Thymus (tissue), 11 donors: ENCODE data around the gene FAM184B. TPM values are rescaled to one million over a fixed set of nuclear protein-coding genes. Genes with fewer than 3 reads are reported as not detected.
A peak's percentile ranks its signal among the peaks of the same experiment; 100 is the strongest.

Source experiments
- DNase-seq, 9 donors: peaks; one replicate each; pipeline ENCODE4 v3.0.0-alpha.2; 2013; ENCODE audit warnings: low spot score in 9 of 9, low read depth in 6 of 9, missing footprints in 1 of 9
- H3K27ac ChIP-seq, 2 donors: one replicate each; pipeline ENCODE4 v1.5.1; 2013; ENCODE audit warnings: control low read depth in 1 of 2, low read depth in 1 of 2, low read length in 1 of 2, mild to moderate bottlenecking in 1 of 2, moderate library complexity in 1 of 2
- H3K27me3 ChIP-seq, 2 donors: one replicate each; pipeline ENCODE4 v1.5.1; 2013; ENCODE audit warnings: low read length in 1 of 2; ENCODE audit not compliant: control insufficient read depth in 2 of 2, insufficient read depth in 1 of 2
- H3K36me3 ChIP-seq, 2 donors: one replicate each; pipeline ENCODE4 v1.5.1; 2013; ENCODE audit warnings: low read length in 1 of 2, mild to moderate bottlenecking in 1 of 2, moderate library complexity in 1 of 2; ENCODE audit not compliant: control insufficient read depth in 2 of 2, insufficient read depth in 2 of 2
- H3K4me1 ChIP-seq, 2 donors: one replicate each; pipeline ENCODE4 v1.5.1; 2013; ENCODE audit warnings: low read length in 2 of 2; ENCODE audit not compliant: control insufficient read depth in 2 of 2, insufficient read depth in 2 of 2
- H3K4me3 ChIP-seq, 2 donors: one replicate each; pipeline ENCODE4 v1.5.1; 2013; ENCODE audit warnings: low read length in 2 of 2, control low read depth in 1 of 2, mild to moderate bottlenecking in 1 of 2
- H3K9me3 ChIP-seq, 2 donors: one replicate each; pipeline ENCODE4 v1.5.1; 2013; ENCODE audit warnings: low read length in 1 of 2, mild to moderate bottlenecking in 1 of 2; ENCODE audit not compliant: control insufficient read depth in 2 of 2, insufficient read depth in 1 of 2
- WGBS: extraction: QIAGEN DNeasy Blood & Tissue Kit; methylation state at CpG from one replicate; pipeline ENCODE4 v1.1.7; 2013; 5-methylcytosine and 5-hydroxymethylcytosine counted together
- polyA plus RNA-seq: library from polyadenylated mRNA; stranded (reverse); fragments of 200-250 nt; gene quantifications from one replicate; pipeline ENCODE4 v1.2.3, GENCODE V29; 2013
- total RNA-seq: library from RNA; stranded (reverse); fragments of 120-200 nt; gene quantifications from one replicate; pipeline ENCODE4 v1.2.4, GENCODE V29; 2013
- donor health status: healthy.

Gene FAM184B
- total and polyA plus RNA-seq, 2 donors, result 0.05 to 0.09 TPM

GRCh38 chr4:17624821-17625220 is 156.6 kb downstream of the FAM184B start:
- H3K4me1 ChIP-seq, result no peaks in the 10 kb centered on the region
- DNase-seq, result no peak
- H3K27me3 ChIP-seq, result no peaks in the 10 kb centered on the region

GRCh38 chr4:17623451-17624001 is 157.9 kb downstream of the FAM184B start:
- H3K36me3 ChIP-seq, result peaks cover 80 to 96% of the 10 kb centered on the region in 2 donors
- no peak overlapping the region for H3K27ac ChIP-seq
- DNase-seq, result no peak
- no peaks in the 10 kb centered on the region for H3K9me3 ChIP-seq
- no peak overlapping the region for H3K4me3 ChIP-seq
- peaks cover 2 to 9% of the 10 kb centered on the region in 2 donors for H3K4me1 ChIP-seq
- 97% methylated on average over 7 of the region's 7 CpGs for WGBS
- H3K27me3 ChIP-seq, result no peaks in the 10 kb centered on the region

More at GRCh38 chr4:17624821-17625220, 156.6 kb downstream of the FAM184B start:
- peaks cover 80 to 96% of the 10 kb centered on the region in 2 donors for H3K36me3 ChIP-seq
- H3K4me3 ChIP-seq, result no peak overlapping the region
- WGBS, result 94% methylated on average over 2 of the region's 2 CpGs
- no peak overlapping the region for H3K27ac ChIP-seq
- H3K9me3 ChIP-seq, result no peaks in the 10 kb centered on the region

DNA sequence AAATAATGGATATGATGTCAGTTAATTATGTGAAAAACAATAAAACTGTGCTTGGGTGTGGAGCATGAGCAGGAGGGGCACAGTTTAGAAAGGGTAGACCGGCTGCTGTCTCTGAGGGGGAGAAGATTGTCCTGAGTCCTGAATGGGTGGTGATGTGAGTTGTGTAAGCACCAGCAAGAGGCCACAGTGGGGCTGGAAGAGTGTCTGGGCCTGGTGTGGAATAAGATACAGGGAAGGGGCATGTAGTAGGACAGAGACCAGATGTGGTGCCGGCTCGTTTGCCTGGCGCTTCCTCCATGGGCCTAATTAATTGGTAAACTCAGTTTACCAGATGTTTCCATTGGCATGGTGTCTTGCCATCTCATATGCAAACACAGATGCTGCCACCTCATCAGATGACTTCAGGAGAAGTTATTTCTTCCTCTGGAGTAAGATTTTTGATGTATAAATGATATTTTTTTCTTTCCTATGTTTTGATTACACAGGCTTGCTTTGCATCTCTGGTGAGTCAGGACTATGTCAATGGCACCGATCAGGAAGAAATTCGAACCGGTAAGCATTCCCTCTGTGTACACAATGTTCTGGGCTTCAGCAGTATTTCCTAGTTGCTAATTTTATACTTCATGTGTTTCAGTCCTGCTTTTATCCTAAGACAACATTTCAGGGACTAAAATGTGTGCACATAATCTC is 161.9 kb downstream of the FAM184B start:
- peaks cover 19 to 42% of the 10 kb centered on the region in 2 donors for H3K4me1 ChIP-seq
- H3K4me3 ChIP-seq, result no peak overlapping the region
- 95% methylated on average over 7 of the region's 7 CpGs for WGBS
- no peaks in the 10 kb centered on the region for H3K27me3 ChIP-seq
- no peaks in the 10 kb centered on the region for H3K9me3 ChIP-seq
- H3K27ac ChIP-seq, result no peak overlapping the region
- peaks cover 50 to 73% of the 10 kb centered on the region in 2 donors for H3K36me3 ChIP-seq
- no peak for DNase-seq

DNA sequence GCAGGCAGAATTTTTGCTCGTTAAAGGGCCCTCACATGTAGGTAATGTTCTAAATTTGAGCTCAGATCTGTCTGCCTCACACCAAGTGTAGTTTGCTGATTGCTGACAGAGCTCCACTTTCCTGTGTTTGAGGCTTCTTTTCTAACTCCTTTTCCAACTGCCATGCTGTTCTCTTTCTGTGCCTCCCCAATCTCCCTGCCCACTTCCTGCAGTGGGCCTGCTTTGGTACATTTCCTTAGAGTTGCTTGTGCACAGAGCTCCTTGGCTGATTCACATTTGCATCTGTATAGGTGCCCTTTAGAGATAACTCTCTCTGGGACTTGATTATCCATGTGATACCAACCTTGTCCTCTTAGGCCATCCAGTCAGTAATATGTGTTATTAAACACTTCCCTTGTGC is 162.5 kb downstream of the FAM184B start:
- no peaks in the 10 kb centered on the region for H3K9me3 ChIP-seq
- H3K27ac ChIP-seq, result peak overlapping the region; percentile 25 to 30
- H3K4me3 ChIP-seq, result no peak overlapping the region
- 19% methylated on average over 1 of the region's 1 CpG for WGBS
- H3K4me1 ChIP-seq, result peaks cover 19 to 42% of the 10 kb centered on the region in 2 donors
- no peaks in the 10 kb centered on the region for H3K27me3 ChIP-seq
- DNase-seq, result peak in 1 of 9 donors; percentile 31
- H3K36me3 ChIP-seq, result peaks cover 48 to 66% of the 10 kb centered on the region in 2 donors

DNA sequence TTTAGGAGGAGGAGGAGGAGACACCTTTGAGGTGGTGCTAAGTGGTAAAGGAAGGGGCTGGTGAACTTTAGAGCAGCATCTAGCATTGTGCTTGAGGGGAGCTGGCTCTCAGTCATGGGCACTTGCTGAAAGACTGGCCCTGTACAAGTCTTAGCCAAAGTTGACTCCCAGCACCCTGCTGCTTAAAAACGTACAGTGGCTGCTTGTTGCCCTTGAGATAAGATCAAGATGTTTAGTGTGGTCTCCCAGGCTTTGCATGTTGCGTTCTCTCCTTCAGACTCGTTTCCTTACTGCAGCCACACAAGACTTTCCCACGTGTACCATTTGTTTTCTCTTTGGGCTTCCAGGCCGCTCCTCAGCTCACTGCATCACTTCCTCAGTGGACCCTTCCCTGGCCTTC is 165.1 kb downstream of the FAM184B start:
- Histone ChIP-seq H3K4me1 (peaks cover 19 to 42% of the 10 kb centered on the region in 2 donors), H3K27me3 (no peaks in the 10 kb centered on the region), H3K9me3 (no peaks in the 10 kb centered on the region), H3K36me3 (peaks cover 25 to 40% of the 10 kb centered on the region in 2 donors), H3K4me3 (peak overlapping the region; percentile 8 to 23), H3K27ac (peak overlapping the region in 1 of 2 donors; percentile 11)
- WGBS, result 4% methylated on average over 5 of the region's 5 CpGs
- peak in 5 of 9 donors; percentile 6 to 39 (median 16) for DNase-seq

- Histone ChIP-seq H3K4me3 (peak within 1 kb of the TSS; percentile 97 to 99), H3K9me3 (no peaks in the 10 kb centered on the region), H3K4me1 (peaks cover 19 to 42% of the 10 kb centered on the region in 2 donors), H3K27me3 (no peaks in the 10 kb centered on the region), H3K27ac (peak within 1 kb of the TSS; percentile 91 to 93), H3K36me3 (peaks cover 13 to 24% of the 10 kb centered on the region in 2 donors)
- peak; percentile 85 to 97 (median 94) for DNase-seq
- under 1% methylated on average over 46 of the region's 46 CpGs for WGBS
These were observed 166.8 kb downstream of the FAM184B start, which contains the start of gene MED28 for GRCh38 chr4:17614416-17615299. Gene MED28 (plus strand): TSS chr4:17614641. CDS start chr4:17614655, 14 bp downstream.

- H3K27ac ChIP-seq, result peak overlapping the region; percentile 91 to 93
- DNase-seq, result peak in 3 of 9 donors; percentile 12 to 57 (median 16)
- 1% methylated on average over 23 of the region's 23 CpGs for WGBS
- peaks cover 8 to 17% of the 10 kb centered on the region in 2 donors for H3K36me3 ChIP-seq
- H3K4me1 ChIP-seq, result peaks cover 17 to 36% of the 10 kb centered on the region in 2 donors
- H3K4me3 ChIP-seq, result peak overlapping the region; percentile 97 to 99
- H3K9me3 ChIP-seq, result no peaks in the 10 kb centered on the region
- H3K27me3 ChIP-seq, result no peaks in the 10 kb centered on the region
These were observed 167.5 kb downstream of the FAM184B start for GRCh38 chr4:17613761-17614415.

DNA sequence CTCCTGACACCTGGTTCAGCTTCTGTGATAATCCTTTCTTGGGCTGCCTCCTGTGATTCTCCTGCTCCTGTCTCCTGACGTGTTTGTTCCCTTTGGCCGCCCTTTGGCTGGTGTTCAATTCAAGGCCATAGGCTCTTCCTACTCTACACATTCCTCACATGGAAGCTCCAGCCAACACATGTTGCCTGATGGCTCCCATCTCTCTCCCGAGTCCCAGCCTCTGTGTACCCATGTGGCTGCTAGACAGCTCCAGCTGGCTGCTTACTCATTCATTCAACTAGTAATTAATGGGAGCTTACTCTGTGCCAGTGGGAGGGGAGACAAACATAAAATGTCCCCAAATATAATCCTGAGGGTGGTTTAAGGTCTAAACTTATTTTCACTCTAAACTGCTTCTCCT is 176.2 kb downstream of the FAM184B start:
- H3K9me3 ChIP-seq, result no peaks in the 10 kb centered on the region
- H3K36me3 ChIP-seq, result peaks cover 26 to 46% of the 10 kb centered on the region in 2 donors
- no peaks in the 10 kb centered on the region for H3K27me3 ChIP-seq
- no peak overlapping the region for H3K4me3 ChIP-seq
- 96% methylated on average over 3 of the region's 3 CpGs for WGBS
- no peak overlapping the region for H3K27ac ChIP-seq
- H3K4me1 ChIP-seq, result no peaks in the 10 kb centered on the region
- no peak for DNase-seq
